WTC11 (cell line): ENCODE data around the gene SLC6A1. TPM values are rescaled to one million over a fixed set of nuclear protein-coding genes. Genes with fewer than 3 reads are reported as not detected.

Experiments
- ATAC-seq: fragments of 200-7000 bp; cut with Tn5 transposase; 2 replicates; pipeline ENCODE4 v1.10.0; 2021; ENCODE audit warnings: mild to moderate bottlenecking, moderate library complexity
- CTCF ChIA-PET: fragments of 300-600 bp; sonication (Branson Sonifier 250); formaldehyde crosslinking; loops from one replicate; lab custom pipeline; 2021; ENCODE audit warnings: antibody characterized with exemption; lab: Charles Lee
- POLR2A ChIA-PET: fragments of 350-600 bp; sonication (Branson Sonifier 250); formaldehyde crosslinking; loops from one replicate; lab custom pipeline; 2021; ENCODE audit warnings: antibody characterized with exemption; lab: Charles Lee
- DNase-seq: peaks from one replicate; pipeline ENCODE4 v3.0.0; 2021; ENCODE audit warnings: low spot score
- H3K27ac Mint-ChIP-seq: 2 replicates; pipeline ENCODE4 v1.8.0; 2021; ENCODE audit warnings: mixed read lengths
- H3K27me3 Mint-ChIP-seq: 2 replicates; pipeline ENCODE4 v1.8.0; 2021; ENCODE audit warnings: low read depth, mild to moderate bottlenecking, moderate library complexity, mixed read lengths
- H3K36me3 Mint-ChIP-seq: 2 replicates; pipeline ENCODE4 v1.8.0; 2021; ENCODE audit warnings: mixed read lengths
- H3K4me1 Mint-ChIP-seq: 2 replicates; pipeline ENCODE4 v1.8.0; 2022; ENCODE audit warnings: mixed read lengths
- H3K4me3 Mint-ChIP-seq: 2 replicates; pipeline ENCODE4 v1.8.0; 2021; ENCODE audit warnings: mild to moderate bottlenecking, moderate library complexity, mixed read lengths
- H3K9me3 Mint-ChIP-seq: 2 replicates; pipeline ENCODE4 v1.8.0; 2021; ENCODE audit warnings: mixed read lengths
- AR ChIP-seq: fragments of 250-450 bp; sonication (Bioruptor Pico); IDR thresholded peaks from 2 replicates; pipeline ENCODE4 v1.9.0; 2021; ENCODE audit warnings: mild to moderate bottlenecking
- ATF1 ChIP-seq: sonication (generic); formaldehyde crosslinking; IDR thresholded peaks from 2 replicates; pipeline ENCODE4 v1.8.1; 2023; ENCODE audit warnings: mild to moderate bottlenecking, moderate library complexity, missing genetic modification reagents
- E2F5 ChIP-seq: sonication (generic); formaldehyde crosslinking; IDR thresholded peaks from 2 replicates; pipeline ENCODE4 v1.8.1; 2022; ENCODE audit warnings: mild to moderate bottlenecking, moderate library complexity, missing genetic modification reagents
- ELF4 ChIP-seq: sonication (generic); formaldehyde crosslinking; IDR thresholded peaks from 2 replicates; pipeline ENCODE4 v1.8.1; 2022; ENCODE audit warnings: low read depth, mild to moderate bottlenecking, moderate library complexity, missing genetic modification reagents
- EMX1 ChIP-seq: fragments of 250-450 bp; sonication (Bioruptor Pico); IDR thresholded peaks from 2 replicates; pipeline ENCODE4 v1.8.0; 2021; ENCODE audit warnings: mild to moderate bottlenecking
- ERG ChIP-seq: fragments of 250-450 bp; sonication (Bioruptor Pico); IDR thresholded peaks from 2 replicates; pipeline ENCODE4 v1.8.0; 2021; ENCODE audit warnings: mild to moderate bottlenecking
- NR2C2 ChIP-seq: sonication (generic); formaldehyde crosslinking; IDR thresholded peaks from 2 replicates; pipeline ENCODE4 v1.8.0; 2022; ENCODE audit warnings: mild to moderate bottlenecking, missing genetic modification reagents
- PRDM15 ChIP-seq: sonication (generic); formaldehyde crosslinking; IDR thresholded peaks from 2 replicates; pipeline ENCODE4 v1.8.0; 2022; ENCODE audit warnings: missing genetic modification reagents
- RELA ChIP-seq: sonication (generic); formaldehyde crosslinking; IDR thresholded peaks from 2 replicates; pipeline ENCODE4 v1.8.1; 2022; ENCODE audit warnings: missing genetic modification reagents, mild to moderate bottlenecking, borderline replicate concordance
- TCF7 ChIP-seq: sonication (generic); formaldehyde crosslinking; IDR thresholded peaks from 2 replicates; pipeline ENCODE4 v1.8.0; 2022; ENCODE audit warnings: mild to moderate bottlenecking, low read depth, missing genetic modification reagents, moderate library complexity
- USF1 ChIP-seq: sonication (generic); formaldehyde crosslinking; IDR thresholded peaks from 2 replicates; pipeline ENCODE4 v1.8.0; 2022; ENCODE audit warnings: mild to moderate bottlenecking, missing genetic modification reagents
- ZBTB43 ChIP-seq: sonication (generic); formaldehyde crosslinking; IDR thresholded peaks from 2 replicates; pipeline ENCODE4 v1.8.1; 2023; ENCODE audit warnings: mild to moderate bottlenecking, missing genetic modification reagents
- ZNF219 ChIP-seq: sonication (generic); formaldehyde crosslinking; IDR thresholded peaks from 2 replicates; pipeline ENCODE4 v1.8.0; 2023; ENCODE audit warnings: missing genetic modification reagents, mild to moderate bottlenecking, borderline replicate concordance
- ZNF281 ChIP-seq: sonication (generic); formaldehyde crosslinking; IDR thresholded peaks from 2 replicates; pipeline ENCODE4 v1.8.0; 2023; ENCODE audit warnings: mild to moderate bottlenecking, missing genetic modification reagents
- total RNA-seq: library from RNA; stranded (reverse); gene quantifications from 3 replicates; pipeline ENCODE4 v1.2.3, GENCODE V29; 2021

Gene SLC6A1
- total RNA-seq, 1 experiment from 2014 or later: 0.72 TPM

GRCh38 chr3:10993729-10994065 lies 1.1 kb downstream of the SLC6A1 start:
- Mint-ChIP-seq H3K27me3 (peaks cover 81% of the 10 kb centered on the region), H3K4me3 (peak overlapping the region; percentile 61), H3K4me1 (peaks cover 13% of the 10 kb centered on the region), H3K9me3 (peaks cover 6% of the 10 kb centered on the region; the same call in 1 of the 2 replicates), H3K27ac (no peak overlapping the region), H3K36me3 (no peaks in the 10 kb centered on the region)
- ChIA-PET CTCF (interaction anchor here (1.0 to 4.2 kb wide), 9 partner anchors 13 to 235 kb away, joined by 3 to 23 read pairs (median 6); no protein-coding TSS in a partner anchor), POLR2A (no interaction called here)
- TF ChIP-seq ELF4 (CRISPR knock-in tag) (no peak), TCF7 (CRISPR knock-in tag) (no peak), USF1 (CRISPR knock-in tag) (no peak), NR2C2 (no peak), E2F5 (CRISPR knock-in tag) (no peak), ZBTB43 (CRISPR knock-in tag) (no peak), ATF1 (CRISPR knock-in tag) (no peak)
- ATAC-seq: no peak
- DNase-seq: no peak

GRCh38 chr3:10994306-10994705 lies 1.8 kb downstream of the SLC6A1 start:
- Mint-ChIP-seq H3K9me3 (peaks cover 6% of the 10 kb centered on the region; the same call in 1 of the 2 replicates), H3K4me1 (peaks cover 13% of the 10 kb centered on the region), H3K27ac (no peak overlapping the region), H3K4me3 (peak overlapping the region; percentile 61; the same call in 1 of the 2 replicates), H3K27me3 (peaks cover 81% of the 10 kb centered on the region), H3K36me3 (no peaks in the 10 kb centered on the region)
- POLR2A ChIA-PET: no interaction called here
- TF ChIP-seq AR (CRISPR knock-in tag) (no peak), RELA (CRISPR knock-in tag) (no peak), EMX1 (no peak), TCF7 (CRISPR knock-in tag) (no peak), ZNF281 (CRISPR knock-in tag) (no peak)
- ATAC-seq (no peak), DNase-seq (no peak)
- CTCF ChIA-PET: interaction anchor here (1.0 to 4.2 kb wide), 9 partner anchors 13 to 235 kb away, joined by 3 to 23 read pairs (median 6); no protein-coding TSS in a partner anchor

- Mint-ChIP-seq H3K4me3 (no peak overlapping the region), H3K27ac (no peak overlapping the region), H3K27me3 (peaks cover 72% of the 10 kb centered on the region), H3K36me3 (no peaks in the 10 kb centered on the region), H3K4me1 (peaks cover 13% of the 10 kb centered on the region), H3K9me3 (no peaks in the 10 kb centered on the region)
- DNase-seq (no peak), ATAC-seq (no peak)
- ChIA-PET POLR2A (no interaction called here), CTCF (interaction anchor here (1.0 to 4.2 kb wide), 4 partner anchors 11 to 64 kb away, joined by 3 to 23 read pairs (median 6); no protein-coding TSS in a partner anchor)
- no peak for TF ChIP-seq PRDM15 (CRISPR knock-in tag)
- no peak for TF ChIP-seq E2F5 (CRISPR knock-in tag)
- no peak for TF ChIP-seq ERG (CRISPR knock-in tag)
- TF ChIP-seq ZNF219 (CRISPR knock-in tag): no peak
Observed at GRCh38 chr3:10995871-10996270, 3.3 kb downstream of the SLC6A1 start.
